Measurements from ENCODE around the gene ATR.
A peak's percentile ranks its signal among the peaks of the same experiment; 100 is the strongest.
"Not testable (repeated sequence)": the region's sequence is repeated elsewhere in the genome, so short reads cannot be mapped to it uniquely, and the experiment has no call there.

Gene ATR

DNA sequence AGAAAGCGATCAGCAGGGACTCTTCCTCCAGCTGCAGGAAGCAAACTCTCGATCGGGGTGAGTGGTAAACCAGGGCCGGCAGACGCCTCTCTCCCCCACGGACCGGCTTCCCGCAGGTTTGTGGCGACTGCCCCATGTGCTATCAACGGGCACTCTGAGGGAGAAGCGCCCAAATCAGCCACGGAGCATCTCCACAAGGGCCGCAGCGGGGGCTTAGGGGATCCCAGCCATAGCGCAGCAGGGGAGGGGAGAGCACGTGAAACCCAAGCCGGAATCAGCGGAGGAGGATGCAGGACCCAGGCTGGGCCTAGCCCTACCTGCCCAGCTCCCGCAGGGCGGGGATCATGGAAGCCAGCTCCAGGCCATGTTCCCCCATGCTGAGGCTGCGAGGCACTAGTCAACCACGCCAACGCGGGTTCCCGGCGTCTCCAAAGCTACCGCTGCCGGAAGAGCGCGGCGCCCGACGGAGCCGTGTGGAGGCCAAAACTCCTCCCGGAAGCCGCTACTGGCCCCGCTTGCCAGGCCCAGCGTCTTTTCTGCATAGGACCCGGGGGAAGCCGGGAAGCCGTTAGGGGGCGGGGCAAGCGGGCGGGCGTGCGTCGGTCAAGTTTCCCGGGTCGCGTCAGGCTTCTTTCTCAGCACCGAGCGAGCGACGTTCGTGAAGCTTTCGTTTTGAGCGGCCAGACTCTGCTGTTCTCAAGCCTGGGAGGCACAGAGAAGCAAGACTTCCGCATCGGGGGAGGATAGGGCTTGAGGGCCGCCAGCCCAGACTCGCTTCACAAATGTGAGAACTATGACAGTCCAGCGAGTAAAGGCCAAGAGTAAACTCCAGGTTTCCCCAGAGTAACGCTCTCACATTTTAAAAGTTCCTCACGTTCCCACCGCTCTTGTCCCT lies at the start of gene ATR:
Gene ATR (minus strand): TSS at position 405 of the 895 bp plus-strand sequence. CDS start 29 bp downstream, at position 376.
- peak; percentile 87 for DNase-seq

- DNase-seq, result no peak
Measured at GRCh38 chr3:142626971-142627370, 48.4 kb upstream of the ATR start.

- no peak for DNase-seq
Measured at GRCh38 chr3:142625153-142625440, 46.6 kb upstream of the ATR start.

GRCh38 chr3:142624341-142625152 lies 46.0 kb upstream of the ATR start:
- DNase-seq, result no peak

GRCh38 chr3:142623194-142623593 lies 44.7 kb upstream of the ATR start:
- no peak for DNase-seq

- DNase-seq, result no peak
Measured at GRCh38 chr3:142622405-142622804, 43.9 kb upstream of the ATR start.

GRCh38 chr3:142618917-142619461 lies 40.5 kb upstream of the ATR start:
- no peak for DNase-seq

DNA sequence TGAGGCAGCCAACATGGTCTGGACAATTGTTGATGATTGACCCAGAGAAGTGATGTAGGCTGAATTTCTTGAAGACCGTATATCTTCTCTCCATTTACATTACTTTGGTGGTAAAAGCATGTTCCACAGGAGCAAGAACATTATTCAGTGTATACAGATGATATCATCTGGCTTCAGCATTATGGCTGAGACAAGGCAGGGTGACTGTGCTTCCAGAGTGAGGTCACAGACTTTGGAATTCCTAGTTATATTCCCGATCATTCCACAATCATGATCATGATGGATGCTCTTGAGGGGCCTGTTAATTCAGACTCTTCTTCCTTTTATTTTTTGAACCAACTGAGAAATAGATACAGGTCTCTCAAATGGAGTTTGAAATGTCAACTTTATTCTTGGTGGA lies 36.6 kb upstream of the ATR start:
- DNase-seq, result no peak

GRCh38 chr3:142614059-142614626 lies 35.6 kb upstream of the ATR start:
- DNase-seq, result no peak

DNA sequence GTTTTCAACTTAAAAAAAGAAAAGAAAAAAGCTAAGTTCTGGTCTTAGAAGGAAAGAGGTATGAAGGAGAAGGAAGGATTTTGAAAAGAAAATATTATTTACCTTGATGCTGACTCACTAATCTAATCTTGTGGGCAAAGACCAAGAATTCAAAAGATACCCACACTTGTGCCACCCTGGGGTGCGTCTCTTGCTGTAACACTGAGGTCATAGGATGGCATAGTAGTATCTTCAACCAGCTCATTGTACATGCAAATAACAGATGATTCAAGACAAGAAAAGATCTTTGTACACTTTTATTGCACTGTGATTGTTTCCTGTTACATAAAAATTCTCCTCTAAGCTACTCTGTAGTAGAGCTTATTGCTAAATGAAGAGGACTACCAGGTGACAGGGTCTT lies 35.0 kb upstream of the ATR start:
- DNase-seq, result no peak

- no peak for DNase-seq
Measured at GRCh38 chr3:142611206-142611605, 32.7 kb upstream of the ATR start.

GRCh38 chr3:142609136-142609535 lies 30.6 kb upstream of the ATR start:
- no peak for DNase-seq

DNA sequence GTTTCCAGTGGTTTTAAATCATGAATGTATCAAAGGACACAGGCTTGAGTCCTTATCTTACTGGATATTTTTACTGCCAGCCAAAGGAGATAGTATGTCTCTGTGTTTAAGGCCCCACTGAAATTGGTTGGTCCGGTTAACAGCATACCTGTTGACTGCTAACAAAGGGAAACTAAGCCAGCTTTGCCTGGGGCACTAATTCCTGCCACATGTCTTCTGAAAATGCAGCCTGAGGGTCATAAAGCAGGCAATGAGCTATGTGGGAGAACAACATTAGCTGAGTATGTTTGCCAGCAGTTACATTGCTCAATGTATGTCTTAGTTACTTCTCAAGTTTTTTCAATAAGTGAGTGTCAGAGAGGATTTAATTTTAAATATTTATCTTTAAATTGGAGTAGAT lies 30.1 kb upstream of the ATR start:
- no peak for DNase-seq

DNA sequence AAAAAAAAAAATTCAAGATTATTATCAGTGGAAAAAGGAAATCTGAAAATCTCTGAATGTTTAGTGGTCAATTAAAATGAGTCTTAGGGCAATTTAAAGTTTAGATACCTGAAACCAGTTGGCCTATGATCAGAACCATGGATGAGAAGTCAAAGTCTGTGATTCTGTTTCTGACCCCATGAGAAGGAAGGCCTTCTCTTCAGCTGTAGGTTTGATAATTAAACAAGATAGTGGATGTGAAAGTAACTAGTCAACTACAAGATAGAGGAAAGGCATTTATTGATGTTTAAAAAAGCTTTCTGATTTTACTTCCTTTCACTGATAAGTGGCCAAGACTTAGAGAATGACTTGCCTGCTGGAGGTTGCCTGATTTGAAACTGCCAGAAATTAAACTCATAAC lies 26.4 kb upstream of the ATR start:
- DNase-seq, result no peak

DNA sequence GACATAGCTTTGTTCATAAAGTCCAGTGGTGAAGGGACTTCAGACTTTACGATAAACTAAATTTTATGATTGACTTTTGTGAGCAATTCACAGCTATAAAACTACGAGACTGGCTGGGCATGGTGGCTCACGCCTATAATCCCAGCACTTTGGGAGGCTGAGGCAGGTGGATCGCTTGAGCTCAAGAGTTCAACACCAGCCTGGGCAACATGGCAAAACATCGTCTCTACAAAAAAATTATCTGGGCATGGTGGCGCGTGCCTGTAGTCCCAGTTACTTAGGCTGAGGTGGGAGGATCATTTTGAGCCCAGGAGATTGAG lies 24.8 kb upstream of the ATR start:
- not testable (repeated sequence) for DNase-seq

DNA sequence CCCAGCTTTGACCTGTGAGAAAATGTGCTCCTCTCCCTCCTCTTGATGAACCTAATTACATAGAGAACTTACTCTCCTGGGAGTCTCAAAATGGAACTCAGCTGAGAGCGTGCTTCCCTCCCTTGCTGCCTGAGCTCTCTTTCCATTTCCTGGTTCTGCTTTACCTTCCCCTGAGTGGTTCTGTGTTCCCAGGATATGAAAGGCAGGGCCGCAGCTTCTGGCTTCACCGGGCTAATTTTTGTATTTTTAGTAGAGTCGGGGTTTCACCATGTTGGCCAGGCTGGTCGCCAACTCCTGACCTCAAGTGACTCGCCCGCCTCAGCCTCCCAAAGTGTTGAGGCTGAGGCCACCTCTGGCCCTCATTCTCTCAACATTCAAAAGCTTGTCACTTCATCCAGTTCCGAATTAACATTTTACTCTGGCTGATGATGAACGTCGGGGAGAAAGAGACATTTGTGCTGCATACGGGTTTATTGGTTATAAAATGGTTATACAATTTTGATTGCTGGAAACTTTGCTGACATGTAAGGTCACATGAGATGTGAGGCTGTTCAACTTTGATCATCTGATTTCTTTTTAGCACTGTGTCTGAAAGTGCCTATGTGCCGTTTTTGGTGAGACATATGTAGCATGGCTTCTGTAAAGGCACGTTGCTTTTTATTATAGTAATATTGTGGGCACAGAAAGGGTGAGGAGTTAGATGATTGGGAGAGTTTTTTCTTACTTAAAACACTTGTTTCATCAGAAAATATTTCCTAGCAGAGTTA lies 24.3 kb upstream of the ATR start:
- DNase-seq, result no peak

- DNase-seq, result no peak
Measured at GRCh38 chr3:142601713-142602112, 23.2 kb upstream of the ATR start.

DNA sequence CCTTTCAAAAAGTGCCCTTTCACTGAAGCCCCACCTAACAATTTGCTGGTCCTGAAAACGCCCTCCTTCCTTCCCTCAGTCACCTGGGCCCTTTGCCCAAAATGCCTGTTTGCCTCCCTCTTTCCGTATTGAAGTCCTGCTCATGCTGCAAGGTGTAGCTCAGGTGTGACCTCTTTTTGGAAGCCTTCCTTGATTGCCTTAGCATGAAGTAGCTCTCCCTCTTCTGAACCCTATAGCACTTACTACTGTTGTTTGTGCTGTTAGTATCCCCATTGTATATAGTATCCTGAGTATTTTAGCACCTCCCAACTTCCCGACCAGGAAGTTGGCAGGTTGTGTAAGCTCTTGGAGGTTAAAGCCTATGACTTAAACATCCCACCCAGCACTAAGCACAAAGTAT lies 19.4 kb upstream of the ATR start:
- no peak for DNase-seq

DNA sequence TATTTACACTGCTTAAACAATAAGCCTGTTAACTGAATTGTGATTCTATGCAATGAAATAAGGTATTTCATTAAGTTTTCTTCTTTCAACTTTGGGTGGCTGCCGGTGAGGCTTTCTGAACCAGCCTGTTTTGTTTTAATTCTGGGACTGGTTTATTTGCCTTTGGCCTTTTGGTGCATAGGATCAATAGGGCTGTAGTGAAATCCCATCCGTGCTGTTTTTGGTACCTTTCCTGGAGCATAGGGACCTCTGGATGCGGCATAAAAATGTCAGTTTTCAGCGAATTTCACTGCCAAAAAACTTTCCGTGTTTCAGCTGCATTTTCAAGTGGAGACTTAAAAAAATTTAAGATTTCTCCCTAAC lies 18.2 kb upstream of the ATR start:
- DNase-seq, result no peak

- peak; percentile 90 for DNase-seq
Measured at GRCh38 chr3:142595951-142596725, 17.6 kb upstream of the ATR start, which contains the start of gene PLS1. Gene PLS1 (plus strand): TSS chr3:142596393. CDS start chr3:142664238, 67,845 bp downstream.

- peak; percentile 93 for DNase-seq
Measured at GRCh38 chr3:142595581-142595950, 17.0 kb upstream of the ATR start.

DNA sequence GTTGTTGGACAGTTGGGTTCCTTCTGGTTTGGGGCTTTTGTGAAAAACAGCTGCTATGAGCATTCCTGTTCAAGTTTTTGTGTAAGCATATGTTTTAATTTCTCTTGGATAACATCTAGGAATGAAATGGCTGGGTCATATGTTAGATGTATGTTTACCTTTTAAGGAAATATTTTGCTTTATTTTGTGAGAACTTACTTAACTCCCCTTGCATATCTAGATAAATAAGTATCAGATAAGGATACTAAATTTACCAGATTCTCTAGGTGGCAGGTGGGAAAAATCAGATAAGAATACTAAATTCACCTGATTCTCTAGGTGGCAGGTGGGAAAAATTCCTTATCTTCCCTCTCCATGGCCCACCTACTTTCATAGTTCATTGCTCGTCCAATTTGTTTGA lies 16.6 kb upstream of the ATR start:
- DNase-seq, result no peak
